Endodermal cell (in vitro differentiated cells): ENCODE results near the gene CEP68. TPM values are rescaled to one million over a fixed set of nuclear protein-coding genes. Genes with fewer than 3 reads are reported as not detected.

Source experiments
- DNase-seq: peaks from one replicate; pipeline ENCODE4 v3.0.0-alpha.2; 2017
- H3K27ac ChIP-seq: 2 replicates; pipeline ENCODE4 v1.5.1; 2013; ENCODE audit warnings: mild to moderate bottlenecking, low read depth, low read length, moderate library complexity
- H3K27me3 ChIP-seq: 2 replicates; pipeline ENCODE4 v1.6.1; 2013; ENCODE audit warnings: mild to moderate bottlenecking, low read length, moderate library complexity; ENCODE audit not compliant: insufficient read depth, control insufficient read depth, poor library complexity, severe bottlenecking
- H3K36me3 ChIP-seq: 2 replicates; pipeline ENCODE4 v1.7.0; 2013; ENCODE audit warnings: mild to moderate bottlenecking, low read length, moderate library complexity; ENCODE audit not compliant: control insufficient read depth, insufficient read depth
- H3K4me1 ChIP-seq: one replicate; pipeline ENCODE4 v1.7.0; 2013; ENCODE audit warnings: low read length; ENCODE audit not compliant: control insufficient read depth, insufficient read depth
- H3K4me3 ChIP-seq: 2 replicates; pipeline ENCODE4 v1.5.1; 2013; ENCODE audit warnings: mild to moderate bottlenecking, low read length, moderate library complexity
- H3K9ac ChIP-seq: 2 replicates; pipeline ENCODE4 v1.6.1; 2013; ENCODE audit warnings: mild to moderate bottlenecking, low read length, moderate library complexity; ENCODE audit not compliant: poor library complexity, severe bottlenecking; ENCODE audit errors: extremely low read depth
- H3K9me3 ChIP-seq: 2 replicates; pipeline ENCODE4 v1.6.1; 2013; ENCODE audit warnings: mild to moderate bottlenecking, low read length, moderate library complexity; ENCODE audit not compliant: control insufficient read depth
- H3K27ac Mint-ChIP-seq: 2 replicates; pipeline ENCODE4 v1.8.0; 2020; ENCODE audit warnings: mixed read lengths
- H3K27me3 Mint-ChIP-seq: 2 replicates; pipeline ENCODE4 v1.8.0; 2021; ENCODE audit warnings: mild to moderate bottlenecking, mixed read lengths; ENCODE audit not compliant: insufficient read depth
- H3K36me3 Mint-ChIP-seq: 2 replicates; pipeline ENCODE4 v1.8.0; 2020; ENCODE audit warnings: low read depth, mixed read lengths
- H3K4me1 Mint-ChIP-seq: 2 replicates; pipeline ENCODE4 v1.8.0; 2020; ENCODE audit warnings: mixed read lengths
- H3K4me3 Mint-ChIP-seq: 2 replicates; pipeline ENCODE4 v1.8.0; 2020; ENCODE audit warnings: mild to moderate bottlenecking, moderate library complexity, mixed read lengths
- H3K9me3 Mint-ChIP-seq: 2 replicates; pipeline ENCODE4 v1.8.0; 2020; ENCODE audit warnings: mild to moderate bottlenecking, mixed read lengths
- WGBS, 2 experiments: methylation state at CpG; one replicate each; pipeline versions ENCODE4 v1.1.5 to v1.1.7; 2013; ENCODE audit warnings: missing lambda C conversion rate in 2 of 2, mixed read lengths in 1 of 2; ENCODE audit not compliant: insufficient coverage in 1 of 2, insufficient read length in 1 of 2; 5-methylcytosine and 5-hydroxymethylcytosine counted together
- total RNA-seq, 2 donors: library from RNA; stranded (reverse); fragmentation: NEBNext Ultra II Directional in 1 of 2; extraction: Animal tissue kit (Norgen Biotek cat#: 25700) in 1 of 2; gene quantifications; 2 replicates in 1 of 2; 3 replicates in 1 of 2; pipeline ENCODE4 v1.2.1, GENCODE V29; 2021
- TF ChIP-seq, protein P1 (sequence below): fragments of 200-600 bp; sonication (generic); conservative IDR thresholded peaks from 2 replicates; pipeline ENCODE4 v1.5.0; 2021; ENCODE audit warnings: antibody characterized with exemption, mild to moderate bottlenecking

Gene CEP68
- total RNA-seq, 2 donors from 2014 or later: 13.7 to 17.7 TPM

DNA sequence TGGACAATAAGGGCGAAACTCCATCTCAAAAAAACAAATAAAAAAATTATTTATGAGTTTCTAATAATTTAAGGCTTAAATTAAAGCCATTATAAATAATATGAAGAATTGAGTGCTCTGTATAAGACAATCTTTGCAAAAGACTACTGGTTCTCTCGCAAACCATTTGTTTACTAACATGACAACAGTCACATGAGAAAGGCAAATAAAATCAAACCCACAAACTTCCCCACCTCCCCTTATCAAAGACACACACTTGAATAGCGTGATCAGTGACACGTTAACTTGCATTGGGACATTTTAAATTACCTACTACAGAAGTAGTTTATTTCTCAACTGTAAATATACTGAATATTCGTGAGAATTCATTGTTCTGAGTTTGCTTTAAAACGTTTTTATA lies 52.6 kb downstream of the CEP68 start:
- Histone ChIP-seq H3K27me3 (no peaks in the 10 kb centered on the region), H3K36me3 (peaks cover 39% of the 10 kb centered on the region), H3K9ac (no peak overlapping the region), H3K4me3 (no peak overlapping the region), H3K27ac (no peak overlapping the region), H3K4me1 (no peaks in the 10 kb centered on the region), H3K9me3 (no peaks in the 10 kb centered on the region)
- H3K4me3 Mint-ChIP-seq: no peak overlapping the region
- no peak overlapping the region for H3K27ac Mint-ChIP-seq
- H3K9me3 Mint-ChIP-seq: no peaks in the 10 kb centered on the region
- H3K4me1 Mint-ChIP-seq: peaks cover 1% of the 10 kb centered on the region
- no peak for DNase-seq
- peaks cover 28% of the 10 kb centered on the region for H3K36me3 Mint-ChIP-seq
- WGBS, 2 experiments: 94% methylated on average over 3 of the region's 6 CpGs; no CpG with 5 or more reads in 1 of the 2 experiments
- no peaks in the 10 kb centered on the region for H3K27me3 Mint-ChIP-seq
- TF ChIP-seq, protein P1, sequence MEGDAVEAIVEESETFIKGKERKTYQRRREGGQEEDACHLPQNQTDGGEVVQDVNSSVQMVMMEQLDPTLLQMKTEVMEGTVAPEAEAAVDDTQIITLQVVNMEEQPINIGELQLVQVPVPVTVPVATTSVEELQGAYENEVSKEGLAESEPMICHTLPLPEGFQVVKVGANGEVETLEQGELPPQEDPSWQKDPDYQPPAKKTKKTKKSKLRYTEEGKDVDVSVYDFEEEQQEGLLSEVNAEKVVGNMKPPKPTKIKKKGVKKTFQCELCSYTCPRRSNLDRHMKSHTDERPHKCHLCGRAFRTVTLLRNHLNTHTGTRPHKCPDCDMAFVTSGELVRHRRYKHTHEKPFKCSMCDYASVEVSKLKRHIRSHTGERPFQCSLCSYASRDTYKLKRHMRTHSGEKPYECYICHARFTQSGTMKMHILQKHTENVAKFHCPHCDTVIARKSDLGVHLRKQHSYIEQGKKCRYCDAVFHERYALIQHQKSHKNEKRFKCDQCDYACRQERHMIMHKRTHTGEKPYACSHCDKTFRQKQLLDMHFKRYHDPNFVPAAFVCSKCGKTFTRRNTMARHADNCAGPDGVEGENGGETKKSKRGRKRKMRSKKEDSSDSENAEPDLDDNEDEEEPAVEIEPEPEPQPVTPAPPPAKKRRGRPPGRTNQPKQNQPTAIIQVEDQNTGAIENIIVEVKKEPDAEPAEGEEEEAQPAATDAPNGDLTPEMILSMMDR: no peak

- DNase-seq: no peak
- no peak overlapping the region for H3K9ac ChIP-seq
- H3K27ac Mint-ChIP-seq: peak overlapping the region; percentile 5
- H3K4me1 ChIP-seq: no peaks in the 10 kb centered on the region
- H3K36me3 ChIP-seq: peaks cover 37% of the 10 kb centered on the region
- H3K9me3 ChIP-seq: no peaks in the 10 kb centered on the region
- H3K27me3 Mint-ChIP-seq: no peaks in the 10 kb centered on the region
- H3K4me3 Mint-ChIP-seq: no peak overlapping the region
- WGBS, 2 experiments: 70 to 76% methylated on average over 3 of the region's 3 CpGs
- no peaks in the 10 kb centered on the region for H3K27me3 ChIP-seq
- no peak overlapping the region for H3K4me3 ChIP-seq
- H3K4me1 Mint-ChIP-seq: peaks cover 9% of the 10 kb centered on the region
- H3K9me3 Mint-ChIP-seq: peaks cover 1% of the 10 kb centered on the region
- no peak overlapping the region for H3K27ac ChIP-seq
- H3K36me3 Mint-ChIP-seq: peaks cover 16% of the 10 kb centered on the region
- TF ChIP-seq, protein P1: no peak
Measured at GRCh38 chr2:65112633-65113032, 56.4 kb downstream of the CEP68 start.

DNA sequence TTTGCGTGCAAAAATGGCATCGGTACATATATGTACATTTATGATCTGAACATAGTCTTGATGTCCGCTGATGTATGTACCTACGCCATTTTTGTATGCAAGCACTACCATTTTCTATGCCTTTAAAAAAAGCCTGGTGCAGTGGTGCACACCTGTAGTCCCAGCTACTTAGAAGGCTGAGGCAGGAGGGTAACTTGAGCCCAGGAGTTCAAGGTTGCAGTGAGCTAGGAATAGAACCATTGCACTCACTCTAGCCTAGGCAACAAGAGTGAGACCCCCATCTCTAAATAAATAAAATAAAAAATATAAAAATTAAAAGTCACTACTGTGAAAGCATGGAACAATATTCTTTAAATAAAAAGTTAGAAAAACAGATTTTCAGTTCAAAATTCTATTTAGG lies 57.0 kb downstream of the CEP68 start:
- WGBS, 2 experiments: 96 to 100% methylated on average over 4 of the region's 4 CpGs
- no peak overlapping the region for H3K9ac ChIP-seq
- Mint-ChIP-seq H3K4me3 (no peak overlapping the region), H3K9me3 (peaks cover 1% of the 10 kb centered on the region), H3K27ac (no peak overlapping the region), H3K27me3 (no peaks in the 10 kb centered on the region), H3K4me1 (peaks cover 9% of the 10 kb centered on the region), H3K36me3 (peaks cover 13% of the 10 kb centered on the region)
- TF ChIP-seq, protein P1: no peak
- peaks cover 33% of the 10 kb centered on the region for H3K36me3 ChIP-seq
- no peak overlapping the region for H3K4me3 ChIP-seq
- DNase-seq: no peak
- no peak overlapping the region for H3K27ac ChIP-seq
- no peaks in the 10 kb centered on the region for H3K27me3 ChIP-seq
- no peaks in the 10 kb centered on the region for H3K4me1 ChIP-seq
- no peaks in the 10 kb centered on the region for H3K9me3 ChIP-seq
